Measurements from ENCODE around the gene OR13D1. TPM values are rescaled to one million over a fixed set of nuclear protein-coding genes. Genes with fewer than 3 reads are reported as not detected.
"Not testable (repeated sequence)": the region's sequence is repeated elsewhere in the genome, so short reads cannot be mapped to it uniquely, and the experiment has no call there.

OR13D1 gene
- total RNA-seq, 1 donor from 2014 or later, result not detected

GRCh38 chr9:104700306-104700705, 6.0 kb downstream of the OR13D1 start:
- no peak for TF ChIP-seq CTCF (IDR thresholded peaks at IDR 0.05; ENCODE audit: unreplicated experiment)
- H3K4me3 Mint-ChIP-seq (ENCODE audit: low read depth), result no peak overlapping the region
- peaks cover 7% of the 10 kb centered on the region for H3K9me3 Mint-ChIP-seq (ENCODE audit: low read depth)
- no peak overlapping the region for H3K27ac Mint-ChIP-seq
- H3K4me1 Mint-ChIP-seq (ENCODE audit: low read depth), result peaks cover 15% of the 10 kb centered on the region
- DNase-seq (ENCODE audit: low spot score, unreplicated experiment), result no peak
- peaks cover 2% of the 10 kb centered on the region for H3K27me3 Mint-ChIP-seq
- H3K36me3 Mint-ChIP-seq (ENCODE audit: insufficient read depth), result peaks cover under 1% of the 10 kb centered on the region

- H3K27me3 Mint-ChIP-seq; H3K36me3 Mint-ChIP-seq (ENCODE audit: insufficient read depth); H3K4me3 Mint-ChIP-seq (ENCODE audit: low read depth); H3K27ac Mint-ChIP-seq; H3K4me1 Mint-ChIP-seq (ENCODE audit: low read depth); DNase-seq (ENCODE audit: low spot score, unreplicated experiment): not testable (repeated sequence)
- H3K9me3 Mint-ChIP-seq (ENCODE audit: low read depth), result peaks cover 29% of the 10 kb centered on the region
Observed at GRCh38 chr9:104708737-104709136, 14.4 kb downstream of the OR13D1 start.

GRCh38 chr9:104711604-104712003, 17.3 kb downstream of the OR13D1 start:
- H3K36me3 Mint-ChIP-seq (ENCODE audit: insufficient read depth), result no peaks in the 10 kb centered on the region
- TF ChIP-seq CTCF (IDR thresholded peaks at IDR 0.05; ENCODE audit: unreplicated experiment), result no peak
- H3K4me1 Mint-ChIP-seq (ENCODE audit: low read depth), result no peaks in the 10 kb centered on the region
- DNase-seq (ENCODE audit: low spot score, unreplicated experiment), result no peak
- H3K27ac Mint-ChIP-seq, result no peak overlapping the region
- H3K4me3 Mint-ChIP-seq (ENCODE audit: low read depth), result no peak overlapping the region
- no peaks in the 10 kb centered on the region for H3K27me3 Mint-ChIP-seq
- peaks cover 12% of the 10 kb centered on the region for H3K9me3 Mint-ChIP-seq (ENCODE audit: low read depth)

DNA sequence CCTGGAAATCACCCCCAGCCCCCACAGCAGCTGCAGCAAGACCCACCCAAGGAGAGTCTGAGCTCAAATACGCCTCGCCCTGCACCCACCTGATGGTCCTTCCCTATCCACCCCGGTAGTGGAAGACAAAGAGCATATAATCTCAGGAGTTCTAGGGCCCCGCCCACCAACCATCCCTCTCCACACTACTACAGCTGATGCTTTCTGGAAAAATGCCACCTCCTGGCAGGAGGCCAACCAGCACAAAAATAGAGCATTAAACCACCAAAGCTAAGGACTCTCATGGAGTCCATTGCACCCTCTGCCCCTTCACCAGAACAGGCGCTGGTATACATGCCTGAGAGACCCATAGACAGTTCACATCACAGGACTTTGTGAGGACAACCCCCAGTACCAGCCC, 30.7 kb downstream of the OR13D1 start:
- Mint-ChIP-seq H3K9me3 (ENCODE audit: low read depth) (peaks cover 20% of the 10 kb centered on the region), H3K4me3 (ENCODE audit: low read depth) (no peak overlapping the region), H3K27ac (no peak overlapping the region), H3K36me3 (ENCODE audit: insufficient read depth) (peaks cover 3% of the 10 kb centered on the region), H3K27me3 (no peaks in the 10 kb centered on the region), H3K4me1 (ENCODE audit: low read depth) (no peaks in the 10 kb centered on the region)
- DNase-seq (ENCODE audit: low spot score, unreplicated experiment), result no peak
- TF ChIP-seq CTCF (IDR thresholded peaks at IDR 0.05; ENCODE audit: unreplicated experiment), result no peak

GRCh38 chr9:104738452-104738851, 44.1 kb downstream of the OR13D1 start:
- Mint-ChIP-seq H3K27ac (peak overlapping the region; percentile 53), H3K4me1 (ENCODE audit: low read depth) (peaks cover 18% of the 10 kb centered on the region), H3K36me3 (ENCODE audit: insufficient read depth) (no peaks in the 10 kb centered on the region), H3K4me3 (ENCODE audit: low read depth) (no peak overlapping the region), H3K27me3 (no peaks in the 10 kb centered on the region), H3K9me3 (ENCODE audit: low read depth) (peaks cover 10% of the 10 kb centered on the region)
- TF ChIP-seq CTCF (IDR thresholded peaks at IDR 0.05; ENCODE audit: unreplicated experiment), result no peak
- DNase-seq (ENCODE audit: low spot score, unreplicated experiment), result no peak

GRCh38 chr9:104740621-104741020, 46.3 kb downstream of the OR13D1 start:
- Mint-ChIP-seq H3K9me3 (ENCODE audit: low read depth) (peaks cover 10% of the 10 kb centered on the region), H3K27ac (no peak overlapping the region), H3K4me1 (ENCODE audit: low read depth) (peaks cover 19% of the 10 kb centered on the region), H3K36me3 (ENCODE audit: insufficient read depth) (no peaks in the 10 kb centered on the region), H3K4me3 (ENCODE audit: low read depth) (no peak overlapping the region), H3K27me3 (no peaks in the 10 kb centered on the region)
- TF ChIP-seq CTCF (IDR thresholded peaks at IDR 0.05; ENCODE audit: unreplicated experiment), result no peak
- DNase-seq (ENCODE audit: low spot score, unreplicated experiment), result no peak
